CD14-positive monocyte (primary cell): ENCODE data around the gene C4orf33. TPM values are rescaled to one million over a fixed set of nuclear protein-coding genes. Genes with fewer than 3 reads are reported as not detected.

Source experiments
- DNase-seq, 3 donors: peaks; one replicate each; pipeline ENCODE4 v3.0.0-alpha.2; 2011 to 2022
- H2AFZ ChIP-seq: 2 replicates; pipeline ENCODE4 v1.6.0; 2012; ENCODE audit warnings: mild to moderate bottlenecking, low read depth, low read length, inconsistent platforms; ENCODE audit not compliant: insufficient read depth, poor library complexity, severe bottlenecking
- H3K27ac ChIP-seq, 2 donors: 1 replicate in 1 of 2; 2 replicates in 1 of 2; pipeline ENCODE4 v1.5.1; 2012 to 2013; ENCODE audit warnings: low read length in 2 of 2, control low read depth in 1 of 2, inconsistent platforms in 1 of 2, low read depth in 1 of 2, mild to moderate bottlenecking in 1 of 2
- H3K27me3 ChIP-seq, 2 donors: one replicate each; pipeline versions ENCODE4 v1.6.0 to v1.6.1; 2011 to 2013; ENCODE audit warnings: low read length in 2 of 2; ENCODE audit not compliant: control insufficient read depth in 2 of 2, insufficient read depth in 2 of 2
- H3K36me3 ChIP-seq, 2 donors: replicated peaks in 1 of 2; 1 replicate in 1 of 2; 2 replicates in 1 of 2; pipeline versions ENCODE4 v1.5.1 to v1.6.1; 2012 to 2013; ENCODE audit warnings: low read length in 2 of 2, control low read depth in 1 of 2, inconsistent platforms in 1 of 2, mild to moderate bottlenecking in 1 of 2; ENCODE audit not compliant: insufficient read depth in 2 of 2, control insufficient read depth in 1 of 2
- H3K4me1 ChIP-seq, 2 donors: 1 replicate in 1 of 2; 2 replicates in 1 of 2; pipeline versions ENCODE4 v1.5.1 to v1.6.1; 2012 to 2013; ENCODE audit warnings: low read length in 2 of 2, control low read depth in 1 of 2, inconsistent platforms in 1 of 2, mild to moderate bottlenecking in 1 of 2, moderate library complexity in 1 of 2; ENCODE audit not compliant: insufficient read depth in 2 of 2, control insufficient read depth in 1 of 2
- H3K4me2 ChIP-seq: replicated peaks from 2 replicates; pipeline ENCODE3; 2012; ENCODE audit warnings: low read length, moderate library complexity, mild to moderate bottlenecking; ENCODE audit not compliant: poor library complexity, severe bottlenecking; ENCODE audit errors: extremely low read depth
- H3K4me3 ChIP-seq, 3 experiments: fragments of 200-600 bp in 1 of 3; sonication (generic) in 1 of 3; replicated peaks in 1 of 3; 1 replicate in 2 of 3; 2 replicates in 1 of 3; pipeline ENCODE4 v1.5.1; 2011 to 2013; ENCODE audit warnings: low read length in 3 of 3, mild to moderate bottlenecking in 3 of 3, control low read depth in 2 of 3, low read depth in 2 of 3, inconsistent platforms in 1 of 3, moderate library complexity in 1 of 3
- H3K79me2 ChIP-seq: 2 replicates; pipeline ENCODE4 v1.6.0; 2012; ENCODE audit warnings: mild to moderate bottlenecking, control low read depth, inconsistent platforms, low read length, moderate library complexity; ENCODE audit not compliant: insufficient read depth
- H3K9ac ChIP-seq: 2 replicates; pipeline ENCODE4 v1.6.0; 2017; ENCODE audit warnings: low read length, mild to moderate bottlenecking; ENCODE audit not compliant: insufficient read depth, poor library complexity, severe bottlenecking
- H3K9me3 ChIP-seq, 2 donors: replicated peaks in 1 of 2; 1 replicate in 1 of 2; 2 replicates in 1 of 2; pipeline versions ENCODE4 v1.5.1 to v1.6.1; 2012 to 2013; ENCODE audit warnings: low read length in 2 of 2, control low read depth in 1 of 2; ENCODE audit not compliant: control insufficient read depth in 1 of 2, insufficient read depth in 1 of 2
- H4K20me1 ChIP-seq: 2 replicates; pipeline ENCODE4 v1.6.0; 2012; ENCODE audit warnings: mild to moderate bottlenecking, low read length, control low read depth, moderate library complexity; ENCODE audit not compliant: insufficient read depth
- H3K27ac Mint-ChIP-seq, 7 donors: one replicate each; pipeline ENCODE4 v1.8.0; 2020; ENCODE audit warnings: mild to moderate bottlenecking in 7 of 7, mixed read lengths in 7 of 7, moderate library complexity in 6 of 7, inconsistent platforms in 2 of 7
- H3K27me3 Mint-ChIP-seq, 3 donors: one replicate each; pipeline ENCODE4 v1.8.0; 2021 to 2022; ENCODE audit warnings: low read depth in 3 of 3, mild to moderate bottlenecking in 3 of 3, mixed read lengths in 3 of 3, moderate library complexity in 3 of 3, inconsistent platforms in 1 of 3
- H3K36me3 Mint-ChIP-seq, 2 donors: one replicate each; pipeline ENCODE4 v1.8.0; 2020; ENCODE audit warnings: mixed read lengths in 2 of 2, inconsistent platforms in 1 of 2, mild to moderate bottlenecking in 1 of 2
- H3K4me1 Mint-ChIP-seq: one replicate; pipeline ENCODE4 v1.8.0; 2020; ENCODE audit warnings: mild to moderate bottlenecking, mixed read lengths
- H3K4me3 Mint-ChIP-seq, 2 donors: one replicate each; pipeline ENCODE4 v1.8.0; 2020; ENCODE audit warnings: mild to moderate bottlenecking in 2 of 2, mixed read lengths in 2 of 2, moderate library complexity in 1 of 2
- H3K9me3 Mint-ChIP-seq, 7 donors: one replicate each; pipeline ENCODE4 v1.8.0; 2020 to 2022; ENCODE audit warnings: mixed read lengths in 7 of 7, mild to moderate bottlenecking in 6 of 7, moderate library complexity in 6 of 7, inconsistent platforms in 2 of 7
- CTCF ChIP-seq: fragments of 200-600 bp; IDR thresholded peaks from one replicate; pipeline ENCODE4 v1.8.0; 2022; ENCODE audit warnings: antibody characterized with exemption, mild to moderate bottlenecking
- WGBS: methylation state at CpG from one replicate; pipeline ENCODE4 v1.1.5; 2013; ENCODE audit warnings: missing lambda C conversion rate; ENCODE audit not compliant: insufficient coverage; 5-methylcytosine and 5-hydroxymethylcytosine counted together
- intact Hi-C, 2 donors: fragments of 100-400 bp; cut with micrococcal nuclease; formaldehyde crosslinking; loops; one replicate each; pipeline versions ENCODE4 v1.15.0 to v1.15.1; 2023
- polyA plus RNA-seq, 3 donors: library from polyadenylated mRNA; depleted of rRNA in 1 of 3; unstranded in 2 of 3; stranded (reverse) in 1 of 3; fragments of 300-500 nt in 2 of 3; fragments of >200 nt in 1 of 3; fragmentation: Illumina TruSeq in 2 of 3; gene quantifications; 1 replicate in 2 of 3; 2 replicates in 1 of 3; pipeline ENCODE4 v1.2.3, GENCODE V29; 2012 to 2021

C4orf33 gene
- polyA plus RNA-seq, 3 donors: 16.6 to 33.0 (median 28.2) TPM

DNA sequence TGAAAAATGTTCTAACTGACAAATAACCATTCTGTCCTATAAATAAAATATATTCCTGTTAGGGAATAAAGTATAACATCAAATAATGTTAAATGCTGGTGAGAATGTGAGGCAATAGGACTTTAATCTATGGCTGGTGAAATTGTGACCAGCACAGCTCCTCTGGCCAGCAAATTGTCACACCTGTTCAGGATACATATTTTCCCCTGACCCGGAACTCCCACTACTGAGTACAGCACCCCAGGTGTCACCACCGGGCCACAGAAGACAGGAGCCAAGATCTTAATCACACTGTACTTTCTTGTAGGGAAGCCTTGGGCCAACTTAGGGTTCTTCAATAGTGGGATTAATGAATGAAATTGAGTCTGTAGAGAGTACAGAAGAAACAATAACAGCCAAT is 33.2 kb downstream of the C4orf33 start:
- no peaks in the 10 kb centered on the region for H3K36me3 Mint-ChIP-seq
- H3K9me3 ChIP-seq: peaks cover 9 to 25% of the 10 kb centered on the region in 2 donors

GRCh38 chr4:129131343-129131742 is 35.4 kb downstream of the C4orf33 start:
- Histone ChIP-seq H4K20me1 (no peaks in the 10 kb centered on the region), H3K36me3 (no peaks in the 10 kb centered on the region), H2AFZ (no peak overlapping the region), H3K27me3 (no peaks in the 10 kb centered on the region), H3K4me3 (no peak overlapping the region), H3K27ac (no peak overlapping the region), H3K4me1 (no peaks in the 10 kb centered on the region), H3K79me2 (no peaks in the 10 kb centered on the region), H3K9ac (no peak overlapping the region), H3K9me3 (peaks cover 9 to 25% of the 10 kb centered on the region in 2 donors), H3K4me2 (no peak overlapping the region)
- Mint-ChIP-seq H3K27ac (no peak overlapping the region), H3K36me3 (no peaks in the 10 kb centered on the region), H3K9me3 (peaks cover 5 to 30% (median 16%) of the 10 kb centered on the region in 7 donors), H3K4me1 (no peaks in the 10 kb centered on the region), H3K4me3 (no peak overlapping the region), H3K27me3 (peaks cover 0 to 2% (median 0%) of the 10 kb centered on the region in 3 donors)
- no peak for TF ChIP-seq CTCF
- DNase-seq: no peak
- no CpG with 5 or more reads among the region's 2 CpGs for WGBS
- intact Hi-C loops: no loop called here

More for the DNA sequence above, 33.2 kb downstream of the C4orf33 start:
- no peak for TF ChIP-seq CTCF
- no peak for DNase-seq
- Histone ChIP-seq H3K27ac (no peak overlapping the region), H3K9ac (no peak overlapping the region), H3K4me3 (no peak overlapping the region), H3K79me2 (no peaks in the 10 kb centered on the region), H3K4me1 (no peaks in the 10 kb centered on the region), H3K4me2 (no peak overlapping the region), H3K36me3 (no peaks in the 10 kb centered on the region), H3K27me3 (no peaks in the 10 kb centered on the region), H4K20me1 (no peaks in the 10 kb centered on the region), H2AFZ (no peak overlapping the region)
- WGBS: no CpG with 5 or more reads among the region's 2 CpGs
- Mint-ChIP-seq H3K27me3 (peaks cover 0 to 2% (median 0%) of the 10 kb centered on the region in 3 donors), H3K4me1 (no peaks in the 10 kb centered on the region), H3K9me3 (peaks cover 8 to 36% (median 25%) of the 10 kb centered on the region in 7 donors), H3K4me3 (no peak overlapping the region), H3K27ac (no peak overlapping the region)
- intact Hi-C loops: no loop called here
